CD4-positive, alpha-beta T cell treated with Interferon alpha-2 for 1 hour (primary cell): Measurements from ENCODE around the gene RUNX2.

Experiments used
- DNase-seq, 2 donors: peaks; one replicate each; pipeline ENCODE4 v3.0.0-alpha.2; 2020 to 2022

The RUNX2 gene

GRCh38 chr6:45686841-45687569 is 358.9 kb downstream of the RUNX2 start:
- no peak for DNase-seq

- no peak for DNase-seq
Measured at GRCh38 chr6:45687570-45687969, 359.4 kb downstream of the RUNX2 start.

GRCh38 chr6:45688180-45688579 is 360.1 kb downstream of the RUNX2 start:
- DNase-seq, result no peak

GRCh38 chr6:45689926-45690615 is 361.9 kb downstream of the RUNX2 start:
- DNase-seq, result no peak

GRCh38 chr6:45690846-45691245 is 362.7 kb downstream of the RUNX2 start:
- DNase-seq, result no peak

- DNase-seq, result no peak
Measured at GRCh38 chr6:45691426-45691825, 363.3 kb downstream of the RUNX2 start.

GRCh38 chr6:45692021-45692420 is 363.9 kb downstream of the RUNX2 start:
- DNase-seq, result no peak

- DNase-seq, result no peak
Measured at GRCh38 chr6:45696738-45697137, 368.6 kb downstream of the RUNX2 start.

- no peak for DNase-seq
Measured at GRCh38 chr6:45697605-45698004, 369.5 kb downstream of the RUNX2 start.

- DNase-seq, result no peak
Measured at GRCh38 chr6:45698046-45698445, 369.9 kb downstream of the RUNX2 start.

- no peak for DNase-seq
Measured at GRCh38 chr6:45699663-45700062, 371.5 kb downstream of the RUNX2 start.

GRCh38 chr6:45702849-45703739 is 375.0 kb downstream of the RUNX2 start:
- DNase-seq, result no peak

- DNase-seq, result no peak
Measured at GRCh38 chr6:45704056-45704800, 376.1 kb downstream of the RUNX2 start.

GRCh38 chr6:45705137-45705855 is 377.2 kb downstream of the RUNX2 start:
- no peak for DNase-seq

GRCh38 chr6:45706319-45706718 is 378.2 kb downstream of the RUNX2 start:
- no peak for DNase-seq

- DNase-seq, result no peak
Measured at GRCh38 chr6:45707176-45707575, 379.0 kb downstream of the RUNX2 start.

GRCh38 chr6:45709781-45710220 is 381.7 kb downstream of the RUNX2 start:
- DNase-seq, result no peak

- DNase-seq, result peak; percentile 37 to 63
Measured at GRCh38 chr6:45710304-45710821, 382.2 kb downstream of the RUNX2 start.

GRCh38 chr6:45712076-45712475 is 383.9 kb downstream of the RUNX2 start:
- DNase-seq, result no peak

GRCh38 chr6:45712786-45713185 is 384.7 kb downstream of the RUNX2 start:
- no peak for DNase-seq
